HG02840 (cell line): Measurements from ENCODE around the gene TYR.
"Not testable (repeated sequence)": the region's sequence is repeated elsewhere in the genome, so short reads cannot be mapped to it uniquely, and the experiment has no call there.

Experiments
- ATAC-seq: cut with Tn5 transposase; IDR thresholded peaks from one replicate; pipeline ENCODE4 v1.9.1; 2021; ENCODE audit warnings: mild to moderate bottlenecking, moderate library complexity, moderate number of reproducible peaks; ENCODE audit not compliant: unreplicated experiment, low FRiP score

Gene TYR

DNA sequence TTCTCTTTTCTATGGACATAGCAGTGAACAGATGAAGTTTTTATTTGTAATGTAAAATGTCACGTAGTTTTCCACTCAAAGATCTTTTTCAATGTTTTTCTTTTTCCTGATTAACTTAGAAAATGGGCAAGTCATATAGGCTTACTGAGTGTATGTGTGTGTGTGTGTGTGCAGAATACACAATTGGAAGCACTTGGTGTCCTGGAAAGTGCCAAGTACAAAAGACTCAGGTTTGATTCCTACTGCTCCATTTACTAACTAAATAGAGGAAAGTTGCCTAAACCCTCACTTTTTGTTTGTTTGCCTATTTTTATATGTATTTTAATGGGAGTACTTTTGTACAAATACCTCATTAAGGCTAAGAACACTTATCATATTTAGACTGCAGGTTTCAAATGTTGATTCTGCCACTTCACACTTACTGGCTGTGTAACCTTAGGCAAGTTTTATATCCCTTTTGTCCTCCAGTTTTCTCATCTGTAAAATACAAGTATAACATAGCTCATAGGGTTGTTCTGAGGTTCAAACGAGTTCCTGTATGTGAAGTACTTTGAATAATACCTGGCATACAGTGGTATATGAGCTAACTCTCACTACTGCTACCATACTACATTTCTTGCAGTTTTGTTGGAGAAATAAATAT lies 90.1 kb downstream of the TYR start:
- ATAC-seq = no peak

DNA sequence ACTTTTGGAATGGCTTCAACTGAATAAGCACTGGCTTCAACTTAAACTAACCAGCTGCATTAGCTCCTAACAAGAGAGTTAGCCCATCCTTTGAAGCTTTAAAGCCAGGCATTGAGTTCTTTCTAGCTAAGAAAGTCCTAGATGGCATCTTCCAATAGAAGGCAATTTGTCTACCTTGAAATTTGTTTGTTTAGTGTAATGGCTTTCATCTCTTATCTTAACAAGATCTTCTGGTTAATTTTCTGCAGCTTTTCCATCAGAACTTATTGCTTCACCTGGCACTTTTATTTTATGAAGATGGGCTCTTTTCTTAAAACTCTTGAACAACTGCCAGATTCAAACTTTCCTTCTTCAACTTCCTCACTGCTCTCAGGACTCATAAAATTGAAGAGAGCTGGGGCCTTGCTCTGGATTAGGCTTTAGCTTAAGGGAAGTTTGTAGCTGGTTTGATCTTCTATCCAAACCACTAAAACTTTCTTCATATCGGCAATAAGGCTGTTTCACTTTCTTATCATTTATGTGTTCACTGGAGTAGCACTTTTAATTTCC lies 94.9 kb downstream of the TYR start:
- ATAC-seq = not testable (repeated sequence)

- ATAC-seq = not testable (repeated sequence)
Measured at GRCh38 chr11:89273220-89273619, 95.5 kb downstream of the TYR start.

DNA sequence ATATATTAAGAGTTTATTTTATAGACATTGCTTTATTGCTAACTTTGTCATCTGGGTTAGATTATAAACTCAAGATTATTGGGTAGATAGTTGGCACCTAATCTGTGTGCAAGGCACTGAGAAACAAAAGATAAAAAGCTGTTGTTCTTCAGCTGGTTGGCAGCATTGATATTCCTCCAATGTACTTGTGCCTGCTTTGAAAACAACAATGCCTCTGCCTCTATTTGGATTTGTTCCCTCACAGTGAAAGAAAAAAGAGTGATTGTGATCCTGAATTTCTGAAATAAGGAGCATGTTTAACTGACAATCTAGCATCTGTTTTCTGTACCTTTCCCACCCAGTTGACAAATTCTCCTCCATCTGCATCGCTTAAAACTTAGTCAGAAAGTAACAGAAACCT lies 98.3 kb downstream of the TYR start:
- no peak for ATAC-seq

DNA sequence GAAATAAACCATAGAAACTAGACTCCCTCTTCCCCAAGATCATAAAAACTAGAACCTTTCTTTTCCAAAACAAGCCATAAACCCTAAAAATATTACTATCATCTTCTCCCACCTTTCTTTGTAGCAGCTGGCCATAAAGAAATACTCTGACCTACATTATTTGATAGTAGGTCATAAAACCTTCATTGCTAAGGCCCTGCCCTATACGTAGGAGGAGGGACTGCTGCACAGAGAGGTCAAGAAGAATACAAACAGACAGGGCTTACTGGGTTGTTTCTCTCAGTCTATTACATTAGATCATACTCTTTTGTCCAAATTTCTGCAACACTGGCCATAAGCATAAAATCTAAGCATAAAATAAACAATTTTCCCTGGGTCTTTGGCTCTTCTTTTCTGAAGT lies 101.5 kb downstream of the TYR start:
- no peak for ATAC-seq

GRCh38 chr11:89281032-89281677 lies 103.5 kb downstream of the TYR start:
- ATAC-seq = not testable (repeated sequence)

DNA sequence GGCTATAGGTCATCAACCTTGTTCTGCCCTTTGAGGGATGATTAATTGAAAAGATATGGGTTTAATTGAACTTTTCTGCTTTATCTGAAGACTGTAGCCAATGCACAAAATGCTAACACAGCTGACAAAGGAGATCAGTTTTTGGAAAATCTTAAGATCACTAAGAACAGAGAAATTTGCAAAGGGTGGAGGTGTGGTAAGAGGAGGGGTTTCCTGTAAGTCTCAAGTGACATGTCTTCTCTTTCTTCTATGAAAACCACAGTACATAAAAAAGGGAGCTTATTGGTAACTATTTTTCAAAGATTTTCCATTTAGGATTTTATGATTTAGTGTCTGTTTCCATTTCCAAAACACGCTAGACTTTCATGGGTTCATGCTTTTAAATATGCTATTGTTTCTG lies 108.9 kb downstream of the TYR start:
- not testable (repeated sequence) for ATAC-seq

GRCh38 chr11:89288004-89288403 lies 110.3 kb downstream of the TYR start:
- not testable (repeated sequence) for ATAC-seq

DNA sequence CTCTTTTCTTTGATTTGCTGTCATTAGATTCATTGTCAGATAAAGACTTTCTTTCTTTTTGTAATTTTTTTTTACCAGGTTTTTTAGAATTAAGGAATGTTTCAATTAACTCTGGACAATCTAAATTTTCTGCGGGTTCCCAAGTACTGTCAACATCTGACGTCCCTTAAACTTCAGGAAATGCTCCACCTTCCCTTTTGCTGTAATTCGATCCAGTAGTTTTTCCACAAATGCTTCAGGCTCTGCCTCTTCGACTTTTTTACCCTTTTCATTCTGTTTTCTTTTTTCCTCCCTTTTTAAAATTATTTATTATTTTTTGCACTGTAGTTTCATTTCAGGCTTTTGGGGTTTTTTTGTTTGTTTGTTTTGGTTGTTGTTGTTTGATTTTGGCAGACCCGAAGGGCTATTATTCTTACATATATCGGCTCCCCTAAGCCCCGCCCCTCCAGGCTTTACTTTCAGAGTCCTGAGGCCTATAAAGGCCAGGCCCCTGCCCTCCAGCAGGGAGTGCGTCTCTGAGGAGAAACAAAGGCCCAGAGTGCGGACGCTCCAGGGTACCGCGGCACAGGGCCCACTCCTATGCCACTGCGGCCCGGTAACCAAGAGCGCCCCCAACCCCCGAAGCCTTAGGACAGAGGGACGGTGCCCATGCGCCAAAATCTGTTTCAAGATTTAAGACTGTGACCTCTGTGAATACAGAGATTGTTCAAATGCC lies 116.4 kb downstream of the TYR start:
- ATAC-seq = no peak

- not testable (repeated sequence) for ATAC-seq
Measured at GRCh38 chr11:89295023-89295422, 117.3 kb downstream of the TYR start.

DNA sequence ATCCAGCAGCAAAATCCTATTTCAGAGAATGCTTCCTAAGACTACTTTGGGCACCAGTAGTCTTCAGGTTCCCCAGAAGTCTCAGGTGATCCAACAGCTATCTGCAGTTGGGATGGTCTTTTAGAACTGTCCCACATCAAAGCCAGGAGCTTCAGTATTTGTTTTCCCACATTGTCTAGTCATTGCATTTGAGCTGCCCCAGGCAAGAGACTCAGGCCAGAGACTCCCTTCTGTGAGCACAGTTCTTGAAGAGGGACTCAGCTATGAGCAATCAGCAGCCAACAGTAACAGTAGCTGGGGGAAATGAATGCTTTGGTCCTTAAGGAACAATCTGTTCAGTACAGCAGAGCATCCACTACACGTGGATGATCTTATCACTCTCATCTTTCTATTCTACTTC lies 125.4 kb downstream of the TYR start:
- ATAC-seq = not testable (repeated sequence)

DNA sequence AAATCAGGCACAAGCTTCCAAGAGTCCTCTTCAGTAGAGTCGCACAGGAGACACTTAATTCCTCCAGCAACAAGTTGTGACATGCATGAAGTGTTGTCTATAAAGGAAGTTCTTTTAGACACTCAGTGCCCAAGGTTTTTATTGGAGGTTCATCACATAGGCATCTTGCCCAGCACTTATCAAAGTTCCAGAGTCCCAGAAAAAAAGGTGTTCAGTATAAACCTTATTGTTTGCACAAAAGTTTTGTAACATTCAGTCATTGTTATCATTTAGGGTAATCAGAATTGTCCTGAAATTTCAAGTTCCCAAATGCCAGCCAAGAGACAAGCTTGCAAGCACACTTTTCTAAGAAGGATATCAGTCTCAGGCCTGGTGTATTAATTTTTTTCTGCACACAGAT lies 130.6 kb downstream of the TYR start:
- not testable (repeated sequence) for ATAC-seq

DNA sequence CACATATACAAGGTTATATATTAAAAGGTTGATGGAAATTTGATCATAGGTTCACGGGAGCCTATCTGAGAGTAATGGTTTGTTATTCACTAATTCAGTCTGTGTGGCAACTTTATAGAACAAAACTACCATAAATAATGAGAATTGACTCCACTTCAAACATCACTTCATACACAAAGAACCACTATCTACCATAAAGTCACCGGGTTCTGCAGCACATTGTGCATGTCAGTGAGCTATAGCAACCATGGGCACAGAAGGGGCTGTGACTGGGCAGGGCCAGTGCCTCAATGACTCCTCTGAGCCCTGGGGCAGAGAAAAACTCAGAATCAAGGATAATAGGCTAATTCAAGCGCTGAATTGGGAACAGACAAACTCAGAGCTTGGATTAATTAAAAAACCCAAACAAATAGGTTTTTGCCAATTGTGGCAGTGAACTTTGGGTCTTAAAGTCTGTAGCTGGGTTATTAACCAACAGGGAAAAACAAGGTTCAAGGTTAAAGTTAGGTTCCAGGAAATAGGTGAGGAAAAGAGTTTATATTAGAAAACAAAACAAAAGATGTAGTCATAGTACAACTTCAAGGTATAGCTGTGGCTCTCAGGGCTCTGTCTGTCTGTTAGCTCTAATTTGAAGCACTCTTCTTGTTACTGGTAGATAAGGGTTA lies 131.8 kb downstream of the TYR start:
- not testable (repeated sequence) for ATAC-seq

DNA sequence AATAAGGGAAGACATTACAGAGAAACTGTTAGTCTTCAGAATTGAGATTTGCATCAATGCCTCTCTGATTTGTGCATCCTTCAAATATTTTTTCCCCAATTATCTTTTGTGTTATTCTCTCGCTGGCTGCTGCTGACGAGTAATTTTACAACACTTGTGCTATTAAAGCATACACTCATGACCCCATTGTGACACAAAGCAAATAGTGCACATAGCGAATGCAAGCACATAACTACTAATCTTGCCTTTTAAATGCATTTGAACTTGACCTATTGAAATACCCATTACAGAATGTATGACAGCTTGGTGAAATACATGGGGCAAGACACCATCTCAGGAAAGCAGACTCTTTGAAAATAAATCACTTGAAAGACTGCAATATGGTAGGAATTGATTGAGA lies 132.9 kb downstream of the TYR start:
- ATAC-seq = not testable (repeated sequence)

GRCh38 chr11:89321401-89321800 lies 143.7 kb downstream of the TYR start:
- no peak for ATAC-seq

DNA sequence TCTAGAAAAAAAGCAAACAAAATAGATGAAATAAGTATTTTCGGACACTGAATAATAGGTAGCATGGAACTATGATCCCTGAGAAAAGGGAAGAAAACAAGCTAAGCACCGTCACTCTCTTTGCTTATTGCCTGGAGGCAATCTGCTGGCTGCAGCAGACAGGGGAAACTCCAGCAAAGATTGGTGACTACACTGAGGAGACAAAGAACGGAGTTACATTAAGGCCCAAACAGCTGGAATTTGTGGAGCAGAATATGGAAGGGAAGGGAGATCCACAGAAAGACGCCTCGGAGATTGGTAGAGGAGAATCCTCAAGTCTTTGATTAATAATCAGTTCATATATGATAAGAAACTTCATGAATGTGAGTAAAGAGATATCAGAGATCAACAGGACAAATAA lies 150.2 kb downstream of the TYR start:
- ATAC-seq = no peak

DNA sequence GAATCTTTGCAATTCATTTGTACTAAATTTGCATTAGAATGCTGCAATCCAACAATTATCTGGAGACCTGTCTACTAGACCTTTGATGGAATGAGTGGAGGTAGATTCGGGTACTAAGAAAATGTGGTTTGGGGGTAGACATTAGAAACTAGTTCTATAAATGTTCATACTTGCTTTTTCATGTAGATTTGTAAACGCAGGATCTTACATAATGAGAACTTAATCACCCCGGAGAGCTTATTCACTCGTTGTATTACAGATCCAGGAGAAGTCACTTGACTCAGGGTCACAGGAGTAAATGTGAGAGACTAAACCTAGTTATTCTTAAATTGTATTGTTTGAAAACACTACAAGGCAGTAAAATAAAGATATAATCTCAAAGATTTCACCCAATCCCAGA lies 154.3 kb downstream of the TYR start:
- ATAC-seq = not testable (repeated sequence)

DNA sequence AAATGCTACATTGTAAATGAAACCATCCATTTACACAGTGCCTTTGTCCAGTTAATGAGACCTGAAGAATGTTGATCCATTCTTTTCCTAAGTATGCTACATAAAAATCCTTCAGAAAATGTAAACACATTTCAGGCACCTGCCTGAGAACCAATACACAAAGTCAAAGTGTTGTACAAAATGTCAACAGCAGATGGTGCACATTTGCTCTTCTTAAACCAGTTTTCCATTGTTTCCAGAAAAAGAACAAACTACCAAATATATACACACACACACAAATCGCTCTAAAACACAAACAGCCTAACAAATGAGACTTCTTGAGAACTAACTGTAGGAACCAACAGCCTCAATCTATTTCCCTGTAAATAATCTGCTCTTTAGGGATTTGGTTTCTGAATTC lies 156.0 kb downstream of the TYR start:
- not testable (repeated sequence) for ATAC-seq

- ATAC-seq = not testable (repeated sequence)
Measured at GRCh38 chr11:89337100-89337650, 159.5 kb downstream of the TYR start.

DNA sequence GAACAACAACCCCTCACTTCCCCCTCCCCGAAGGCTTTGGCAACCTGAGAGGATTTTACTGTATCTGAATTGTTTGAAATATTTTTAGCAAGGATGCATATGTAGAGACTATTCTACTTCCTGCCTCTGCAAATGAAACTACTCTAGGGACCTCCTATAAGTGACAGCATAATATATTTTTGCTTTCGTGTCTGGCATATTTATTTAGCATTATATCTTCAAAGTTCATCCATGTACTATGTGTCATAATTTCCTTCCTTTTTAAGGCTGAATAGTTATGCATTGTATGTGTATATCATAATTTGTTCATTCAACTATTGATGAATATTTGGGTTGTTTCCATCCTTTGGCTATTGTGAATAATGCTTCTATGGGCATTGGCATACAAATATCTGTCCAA lies 160.4 kb downstream of the TYR start:
- not testable (repeated sequence) for ATAC-seq
